Neural cell (in vitro differentiated cells): ENCODE results near the gene CNTN4.

Source experiments
- CTCF ChIP-seq: fragments of 450-650 bp; IDR thresholded peaks from 2 replicates; pipeline ENCODE4 v1.5.1; 2014; ENCODE audit warnings: antibody characterized with exemption, mild to moderate bottlenecking, moderate library complexity; ENCODE audit not compliant: poor library complexity, severe bottlenecking
- EP300 ChIP-seq: fragments of 450-650 bp; conservative IDR thresholded peaks from 2 replicates; pipeline ENCODE4 v1.6.1; 2014; ENCODE audit warnings: antibody characterized with exemption, mild to moderate bottlenecking, moderate library complexity; ENCODE audit not compliant: poor library complexity, severe bottlenecking
- POLR2AphosphoS5 ChIP-seq: IDR thresholded peaks from 2 replicates; pipeline ENCODE4 v1.6.1; 2012
- TAF1 ChIP-seq: IDR thresholded peaks from 2 replicates; pipeline ENCODE4 v1.6.1; 2012; ENCODE audit warnings: low read depth

- TF ChIP-seq CTCF (no peak), EP300 (no peak), TAF1 (no peak), POLR2AphosphoS5 (no peak)
These were observed 738.6 kb downstream of the CNTN4 start for GRCh38 chr3:2837239-2837638.
